B cell (primary cell): ENCODE results near the gene ANKS1B. TPM values are rescaled to one million over a fixed set of nuclear protein-coding genes. Genes with fewer than 3 reads are reported as not detected.

ENCODE experiments used
- ATAC-seq: fragments of 200-7000 bp; cut with Tn5 transposase; one replicate; pipeline ENCODE4 v1.10.0; 2021; ENCODE audit warnings: low read depth, mild to moderate bottlenecking, moderate number of reproducible peaks, moderate library complexity
- CTCF ChIA-PET: fragments of 350-600 bp; sonication (Branson Sonifier 250); formaldehyde crosslinking; loops from one replicate; lab custom pipeline; 2021; ENCODE audit warnings: antibody characterized with exemption, inconsistent platforms; lab: Charles Lee
- POLR2A ChIA-PET: fragments of 350-600 bp; sonication (Branson Sonifier 250); formaldehyde crosslinking; loops from one replicate; lab custom pipeline; 2021; ENCODE audit warnings: antibody characterized with exemption; lab: Charles Lee
- DNase-seq: peaks from one replicate; pipeline ENCODE4 v3.0.0; 2013
- H2AFZ ChIP-seq: 2 replicates; pipeline ENCODE4 v1.6.1; 2012; ENCODE audit warnings: mild to moderate bottlenecking, low read depth, low read length; ENCODE audit not compliant: insufficient read depth, poor library complexity, severe bottlenecking
- H3K27ac ChIP-seq, 2 donors: 1 replicate in 1 of 2; 2 replicates in 1 of 2; pipeline ENCODE4 v1.5.1; 2012 to 2013; ENCODE audit warnings: low read length in 2 of 2, mild to moderate bottlenecking in 2 of 2, moderate library complexity in 1 of 2
- H3K27me3 ChIP-seq, 4 experiments: fragments of 200-600 bp in 1 of 4; sonication (generic) in 1 of 4; replicated peaks in 1 of 4; 1 replicate in 2 of 4; 2 replicates in 2 of 4; pipeline versions ENCODE4 v1.6.1 to v1.7.0; 2013 to 2016; ENCODE audit warnings: low read length in 3 of 4, mild to moderate bottlenecking in 2 of 4, mixed read lengths in 1 of 4, moderate library complexity in 1 of 4; ENCODE audit not compliant: insufficient read depth in 4 of 4, control insufficient read depth in 3 of 4; ENCODE audit errors: control extremely low read depth in 1 of 4
- H3K36me3 ChIP-seq, 2 experiments: replicated peaks in 1 of 2; 1 replicate in 1 of 2; 2 replicates in 1 of 2; pipeline versions ENCODE4 v1.6.1 to v1.7.1; 2013; ENCODE audit warnings: low read length in 1 of 2; ENCODE audit not compliant: insufficient read depth in 2 of 2, control insufficient read depth in 1 of 2; ENCODE audit errors: control extremely low read depth in 1 of 2, extremely low read depth in 1 of 2
- H3K4me1 ChIP-seq, 2 donors: fragments of 200-600 bp in 1 of 2; sonication (generic) in 1 of 2; 1 replicate in 1 of 2; 2 replicates in 1 of 2; pipeline versions ENCODE4 v1.5.1 to v1.6.1; 2013 to 2017; ENCODE audit warnings: low read length in 2 of 2; ENCODE audit not compliant: control insufficient read depth in 2 of 2, insufficient read depth in 2 of 2
- H3K4me2 ChIP-seq: replicated peaks from 2 replicates; pipeline ENCODE3; 2012; ENCODE audit warnings: mild to moderate bottlenecking, low read depth, low read length; ENCODE audit not compliant: poor library complexity, severe bottlenecking
- H3K4me3 ChIP-seq, 5 experiments: fragments of 200-600 bp in 1 of 5; sonication (generic) in 1 of 5; 1 replicate in 3 of 5; 2 replicates in 2 of 5; pipeline versions ENCODE4 v1.5.1 to v1.7.0; 2011 to 2016; ENCODE audit warnings: low read length in 4 of 5, mild to moderate bottlenecking in 4 of 5, low read depth in 2 of 5, control low read depth in 1 of 5, moderate library complexity in 1 of 5; ENCODE audit not compliant: insufficient read depth in 1 of 5; ENCODE audit errors: control extremely low read depth in 1 of 5, extremely low read depth in 1 of 5
- H3K79me2 ChIP-seq: fragments of 200-600 bp; sonication (generic); one replicate; pipeline ENCODE4 v1.6.0; 2016; ENCODE audit warnings: low read length; ENCODE audit not compliant: control insufficient read depth, insufficient read depth
- H3K9ac ChIP-seq: fragments of 200-600 bp; sonication (generic); 2 replicates; pipeline ENCODE4 v1.6.1; 2017; ENCODE audit warnings: mild to moderate bottlenecking, low read length, moderate library complexity
- H3K9me3 ChIP-seq, 3 donors: one replicate each; pipeline versions ENCODE4 v1.6.1 to v1.7.1; 2013; ENCODE audit warnings: low read length in 2 of 3; ENCODE audit not compliant: control insufficient read depth in 2 of 3, insufficient read depth in 1 of 3; ENCODE audit errors: control extremely low read depth in 1 of 3
- H4K20me1 ChIP-seq: 2 replicates; pipeline ENCODE4 v1.6.0; 2012; ENCODE audit warnings: mild to moderate bottlenecking, low read length; ENCODE audit not compliant: insufficient read depth, control insufficient read depth, poor library complexity, severe bottlenecking
- H3K27ac Mint-ChIP-seq: one replicate; pipeline ENCODE4 v1.8.0; 2021; ENCODE audit warnings: mixed read lengths
- H3K27me3 Mint-ChIP-seq: one replicate; pipeline ENCODE4 v1.8.0; 2021; ENCODE audit warnings: mixed read lengths
- H3K4me1 Mint-ChIP-seq: one replicate; pipeline ENCODE4 v1.8.0; 2021; ENCODE audit warnings: mixed read lengths
- H3K4me3 Mint-ChIP-seq: one replicate; pipeline ENCODE4 v1.8.0; 2021; ENCODE audit warnings: mixed read lengths
- H3K9me3 Mint-ChIP-seq: one replicate; pipeline ENCODE4 v1.8.0; 2022; ENCODE audit warnings: mixed read lengths; ENCODE audit not compliant: insufficient read depth
- CTCF ChIP-seq: fragments of 200-600 bp; IDR thresholded peaks from one replicate; pipeline ENCODE4 v1.8.0; 2022; ENCODE audit warnings: antibody characterized with exemption, mild to moderate bottlenecking
- EZH2 ChIP-seq: IDR thresholded peaks from 2 replicates; pipeline ENCODE4 v1.6.1; 2012; ENCODE audit warnings: borderline replicate concordance, low read depth, mild to moderate bottlenecking, moderate library complexity, low read length; ENCODE audit not compliant: insufficient read depth, poor library complexity, severe bottlenecking
- WGBS: methylation state at CpG from one replicate; pipeline ENCODE4 v1.1.5; 2013; ENCODE audit warnings: missing lambda C conversion rate; ENCODE audit not compliant: insufficient coverage; 5-methylcytosine and 5-hydroxymethylcytosine counted together
- intact Hi-C: fragments of 100-400 bp; cut with micrococcal nuclease; formaldehyde crosslinking; loops from one replicate; pipeline ENCODE4 v1.10.0; 2022
- polyA plus RNA-seq: library from polyadenylated mRNA; depleted of rRNA; stranded (reverse); fragments of >200 nt; gene quantifications from 2 replicates; pipeline ENCODE4 v1.2.3, GENCODE V29; 2012
- total RNA-seq, 2 donors: library from RNA; stranded (reverse); fragments of 120-200 nt in 1 of 2; gene quantifications; 1 replicate in 1 of 2; 2 replicates in 1 of 2; pipeline versions ENCODE4 v1.2.3 to v1.2.4, GENCODE V29; 2013 to 2022

The ANKS1B gene
- total and polyA plus RNA-seq, 2 donors (not counting 1 experiment from before 2014, with no cell fraction given) = not detected

GRCh38 chr12:99068993-99069747 is 915.6 kb downstream of the ANKS1B start:
- Histone ChIP-seq H3K79me2 (no peaks in the 10 kb centered on the region), H3K27ac (no peak overlapping the region), H4K20me1 (no peaks in the 10 kb centered on the region), H3K36me3 (no peaks in the 10 kb centered on the region), H3K27me3 (no peaks in the 10 kb centered on the region), H3K4me1 (no peaks in the 10 kb centered on the region), H3K4me3 (no peak overlapping the region), H3K9ac (no peak overlapping the region), H3K4me2 (no peak overlapping the region), H3K9me3 (no peaks in the 10 kb centered on the region), H2AFZ (no peak overlapping the region)
- ChIA-PET POLR2A (no interaction called here), CTCF (interaction anchor here (1.6 kb wide), 1 partner anchor 26 kb away, joined by 3 read pairs; no protein-coding TSS in a partner anchor)
- Mint-ChIP-seq H3K27ac (no peak overlapping the region), H3K27me3 (no peaks in the 10 kb centered on the region), H3K4me1 (no peaks in the 10 kb centered on the region), H3K4me3 (no peak overlapping the region), H3K9me3 (no peaks in the 10 kb centered on the region)
- ATAC-seq (no peak), DNase-seq (no peak)
- intact Hi-C loops = no loop called here
- 100% methylated on average over 1 of the region's 5 CpGs for WGBS
- no peak for TF ChIP-seq EZH2
- TF ChIP-seq CTCF = no peak

GRCh38 chr12:99067171-99067785 is 917.5 kb downstream of the ANKS1B start:
- no peaks in the 10 kb centered on the region for H3K27me3 ChIP-seq
- POLR2A ChIA-PET = no interaction called here
- Mint-ChIP-seq H3K4me1 (no peaks in the 10 kb centered on the region), H3K4me3 (no peak overlapping the region), H3K27me3 (no peaks in the 10 kb centered on the region), H3K9me3 (no peaks in the 10 kb centered on the region), H3K27ac (no peak overlapping the region)
- DNase-seq = no peak
- no peaks in the 10 kb centered on the region for H3K4me1 ChIP-seq
- H3K9ac ChIP-seq = no peak overlapping the region
- no peaks in the 10 kb centered on the region for H3K36me3 ChIP-seq
- no peaks in the 10 kb centered on the region for H3K79me2 ChIP-seq
- WGBS = 100% methylated on average over 1 of the region's 1 CpG
- no peak overlapping the region for H3K4me3 ChIP-seq
- no peak overlapping the region for H3K27ac ChIP-seq
- TF ChIP-seq CTCF = no peak
- TF ChIP-seq EZH2 = no peak
- H4K20me1 ChIP-seq = no peaks in the 10 kb centered on the region
- CTCF ChIA-PET = no interaction called here
- intact Hi-C loops = no loop called here
- H2AFZ ChIP-seq = no peak overlapping the region
- no peak for ATAC-seq
- no peak overlapping the region for H3K4me2 ChIP-seq
- no peaks in the 10 kb centered on the region for H3K9me3 ChIP-seq
